HEK293 (cell line): Measurements from ENCODE around the gene SSU72.

Experiments
- CTCF ChIA-PET: fragments of 350-600 bp; formaldehyde crosslinking; extraction: SDS; loops from one replicate; lab custom pipeline; 2021; ENCODE audit warnings: antibody characterized with exemption; lab: Yijun Ruan, JAX
- POLR2A ChIA-PET: fragments of 300-600 bp; formaldehyde crosslinking; extraction: SDS; loops from one replicate; lab custom pipeline; 2020; ENCODE audit warnings: antibody characterized with exemption, inconsistent platforms; lab: Yijun Ruan, JAX
- H3K27ac ChIP-seq: fragments of 200-500 bp; sonication (Bioruptor generic); 2 replicates; pipeline ENCODE4 v1.5.1; 2014; ENCODE audit warnings: low read depth, low read length, control low read depth, inconsistent platforms; ENCODE audit errors: extremely low read depth
- H3K36me3 ChIP-seq, 2 experiments: fragments of 200-500 bp in 1 of 2; sonication (Bioruptor generic) in 1 of 2; 1 replicate in 1 of 2; 2 replicates in 1 of 2; pipeline ENCODE4 v1.5.1; 2014 to 2017; ENCODE audit warnings: inconsistent platforms in 2 of 2, low read length in 2 of 2; ENCODE audit not compliant: control insufficient read depth in 2 of 2, insufficient read depth in 1 of 2
- H3K4me1 ChIP-seq: fragments of 200-500 bp; sonication (Bioruptor generic); 2 replicates; pipeline ENCODE4 v1.5.1; 2014; ENCODE audit warnings: mild to moderate bottlenecking, low read length, inconsistent platforms; ENCODE audit not compliant: control insufficient read depth, insufficient read depth
- H3K4me3 ChIP-seq: 2 replicates; pipeline ENCODE4 v1.5.1; 2011; ENCODE audit warnings: low read depth, mild to moderate bottlenecking, control low read depth, low read length, moderate library complexity
- H3K9me3 ChIP-seq: fragments of 200-500 bp; sonication (Bioruptor generic); 2 replicates; pipeline ENCODE4 v1.5.1; 2014; ENCODE audit warnings: low read depth, low read length, inconsistent platforms; ENCODE audit not compliant: control insufficient read depth, insufficient read depth
- MEIS1 ChIP-seq: sonication (generic); formaldehyde crosslinking; IDR thresholded peaks from 2 replicates; pipeline ENCODE4 v1.8.1; 2022; ENCODE audit warnings: missing genetic modification reagents, mild to moderate bottlenecking, borderline replicate concordance
- PBX3 ChIP-seq: sonication (generic); formaldehyde crosslinking; IDR thresholded peaks from 2 replicates; pipeline ENCODE4 v1.8.1; 2022; ENCODE audit warnings: mild to moderate bottlenecking, moderate library complexity, missing genetic modification reagents
- PRDM6 ChIP-seq: fragments of 450-650 bp; formaldehyde crosslinking; IDR thresholded peaks from 2 replicates; pipeline ENCODE4 v1.5.1; 2017; ENCODE audit warnings: missing biosample characterization, missing genetic modification characterization
- ZNF133 ChIP-seq: fragments of 450-650 bp; formaldehyde crosslinking; IDR thresholded peaks from 2 replicates; pipeline ENCODE4 v1.5.1; 2016; ENCODE audit warnings: missing biosample characterization, missing genetic modification characterization
- ZNF148 ChIP-seq: fragments of 450-650 bp; formaldehyde crosslinking; IDR thresholded peaks from 2 replicates; pipeline ENCODE4 v1.5.0; 2017; ENCODE audit warnings: missing biosample characterization, missing genetic modification characterization, borderline replicate concordance
- ZNF280D ChIP-seq: fragments of 450-650 bp; formaldehyde crosslinking; IDR thresholded peaks from 2 replicates; pipeline ENCODE4 v1.5.1; 2016; ENCODE audit warnings: missing biosample characterization, missing genetic modification characterization
- ZNF354C ChIP-seq: fragments of 450-650 bp; formaldehyde crosslinking; IDR thresholded peaks from 2 replicates; pipeline ENCODE4 v1.5.1; 2016; ENCODE audit warnings: missing biosample characterization, missing genetic modification characterization, low read depth, borderline replicate concordance
- ZNF404 ChIP-seq: fragments of 450-650 bp; formaldehyde crosslinking; IDR thresholded peaks from 2 replicates; pipeline ENCODE4 v1.5.1; 2017; ENCODE audit warnings: missing biosample characterization, missing genetic modification characterization
- ZNF514 ChIP-seq: fragments of 450-650 bp; formaldehyde crosslinking; IDR thresholded peaks from 2 replicates; pipeline ENCODE4 v1.5.1; 2016; ENCODE audit warnings: missing biosample characterization, missing genetic modification characterization
- ZNF624 ChIP-seq: fragments of 450-650 bp; formaldehyde crosslinking; IDR thresholded peaks from 2 replicates; pipeline ENCODE4 v1.5.1; 2017; ENCODE audit warnings: missing biosample characterization, missing genetic modification characterization
- ZNF785 ChIP-seq: fragments of 450-650 bp; formaldehyde crosslinking; IDR thresholded peaks from 2 replicates; pipeline ENCODE4 v1.5.1; 2016; ENCODE audit warnings: missing biosample characterization, missing genetic modification characterization
- TF ChIP-seq, protein P1 (sequence below): fragments of 450-650 bp; formaldehyde crosslinking; IDR thresholded peaks from 2 replicates; pipeline ENCODE4 v1.5.1; 2016; ENCODE audit warnings: missing biosample characterization, missing genetic modification characterization
- TF ChIP-seq, protein P2 (sequence below): fragments of 450-650 bp; formaldehyde crosslinking; IDR thresholded peaks from 2 replicates; pipeline ENCODE4 v1.5.1; 2016; ENCODE audit warnings: missing biosample characterization, missing genetic modification characterization, low read depth
- TF ChIP-seq, protein P3 (sequence below): fragments of 450-650 bp; formaldehyde crosslinking; IDR thresholded peaks from 2 replicates; pipeline ENCODE4 v1.5.1; 2016; ENCODE audit warnings: missing biosample characterization, missing genetic modification characterization

Gene SSU72

GRCh38 chr1:1560178-1560577 is 14.5 kb downstream of the SSU72 start:
- H3K27ac ChIP-seq = no peak overlapping the region
- CTCF ChIA-PET = interaction anchor here (0.5 kb wide), 1 partner anchor 11 kb away, joined by 7 read pairs; no protein-coding TSS in a partner anchor
- H3K9me3 ChIP-seq = no peaks in the 10 kb centered on the region
- H3K4me1 ChIP-seq = no peaks in the 10 kb centered on the region; the same call in 1 of the 2 replicates
- no peak for TF ChIP-seq ZNF354C (tag by site-specific recombination)
- no peak for TF ChIP-seq MEIS1
- TF ChIP-seq, protein P1, sequence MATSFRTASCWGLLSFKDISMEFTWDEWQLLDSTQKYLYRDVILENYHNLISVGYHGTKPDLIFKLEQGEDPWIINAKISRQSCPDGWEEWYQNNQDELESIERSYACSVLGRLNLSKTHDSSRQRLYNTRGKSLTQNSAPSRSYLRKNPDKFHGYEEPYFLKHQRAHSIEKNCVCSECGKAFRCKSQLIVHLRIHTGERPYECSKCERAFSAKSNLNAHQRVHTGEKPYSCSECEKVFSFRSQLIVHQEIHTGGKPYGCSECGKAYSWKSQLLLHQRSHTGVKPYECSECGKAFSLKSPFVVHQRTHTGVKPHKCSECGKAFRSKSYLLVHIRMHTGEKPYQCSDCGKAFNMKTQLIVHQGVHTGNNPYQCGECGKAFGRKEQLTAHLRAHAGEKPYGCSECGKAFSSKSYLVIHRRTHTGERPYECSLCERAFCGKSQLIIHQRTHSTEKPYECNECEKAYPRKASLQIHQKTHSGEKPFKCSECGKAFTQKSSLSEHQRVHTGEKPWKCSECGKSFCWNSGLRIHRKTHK (tag by site-specific recombination) = no peak
- no peak for TF ChIP-seq ZNF148 (tag by site-specific recombination)
- no peak for TF ChIP-seq ZNF514 (tag by site-specific recombination)
- TF ChIP-seq, protein P2, sequence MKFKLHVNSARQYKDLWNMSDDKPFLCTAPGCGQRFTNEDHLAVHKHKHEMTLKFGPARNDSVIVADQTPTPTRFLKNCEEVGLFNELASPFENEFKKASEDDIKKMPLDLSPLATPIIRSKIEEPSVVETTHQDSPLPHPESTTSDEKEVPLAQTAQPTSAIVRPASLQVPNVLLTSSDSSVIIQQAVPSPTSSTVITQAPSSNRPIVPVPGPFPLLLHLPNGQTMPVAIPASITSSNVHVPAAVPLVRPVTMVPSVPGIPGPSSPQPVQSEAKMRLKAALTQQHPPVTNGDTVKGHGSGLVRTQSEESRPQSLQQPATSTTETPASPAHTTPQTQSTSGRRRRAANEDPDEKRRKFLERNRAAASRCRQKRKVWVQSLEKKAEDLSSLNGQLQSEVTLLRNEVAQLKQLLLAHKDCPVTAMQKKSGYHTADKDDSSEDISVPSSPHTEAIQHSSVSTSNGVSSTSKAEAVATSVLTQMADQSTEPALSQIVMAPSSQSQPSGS (tag by site-specific recombination) = no peak
- no peak for TF ChIP-seq ZNF624 (tag by site-specific recombination)
- TF ChIP-seq ZNF133 (tag by site-specific recombination) = no peak
- no peak for TF ChIP-seq ZNF404 (tag by site-specific recombination)
- no peak for TF ChIP-seq ZNF785 (tag by site-specific recombination)
- TF ChIP-seq PRDM6 = no peak
- TF ChIP-seq, protein P3, sequence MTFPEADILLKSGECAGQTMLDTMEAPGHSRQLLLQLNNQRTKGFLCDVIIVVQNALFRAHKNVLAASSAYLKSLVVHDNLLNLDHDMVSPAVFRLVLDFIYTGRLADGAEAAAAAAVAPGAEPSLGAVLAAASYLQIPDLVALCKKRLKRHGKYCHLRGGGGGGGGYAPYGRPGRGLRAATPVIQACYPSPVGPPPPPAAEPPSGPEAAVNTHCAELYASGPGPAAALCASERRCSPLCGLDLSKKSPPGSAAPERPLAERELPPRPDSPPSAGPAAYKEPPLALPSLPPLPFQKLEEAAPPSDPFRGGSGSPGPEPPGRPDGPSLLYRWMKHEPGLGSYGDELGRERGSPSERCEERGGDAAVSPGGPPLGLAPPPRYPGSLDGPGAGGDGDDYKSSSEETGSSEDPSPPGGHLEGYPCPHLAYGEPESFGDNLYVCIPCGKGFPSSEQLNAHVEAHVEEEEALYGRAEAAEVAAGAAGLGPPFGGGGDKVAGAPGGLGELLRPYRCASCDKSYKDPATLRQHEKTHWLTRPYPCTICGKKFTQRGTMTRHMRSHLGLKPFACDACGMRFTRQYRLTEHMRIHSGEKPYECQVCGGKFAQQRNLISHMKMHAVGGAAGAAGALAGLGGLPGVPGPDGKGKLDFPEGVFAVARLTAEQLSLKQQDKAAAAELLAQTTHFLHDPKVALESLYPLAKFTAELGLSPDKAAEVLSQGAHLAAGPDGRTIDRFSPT = no peak
- TF ChIP-seq PBX3 (CRISPR knock-in tag) = no peak
- TF ChIP-seq ZNF280D = no peak
- TF ChIP-seq, all 188 proteins: peak for 0
- Histone ChIP-seq H3K4me3 (no peak overlapping the region), H3K36me3 (peaks cover 7 to 74% of the 10 kb centered on the region in 2 experiments; a peak in 2 of 3 replicates)
- POLR2A ChIA-PET = no interaction called here
